Endothelial cell of hepatic sinusoid (primary cell): ENCODE measurements around the gene CDYL.

Experiments
- in situ Hi-C: cut with HindIII; loops from 2 replicates; pipeline ENCODE4 v1.10.0; 2017; ENCODE audit warnings: low sequenced_read_pairs

The CDYL gene

GRCh38 chr6:4802312-4802935 lies 26.2 kb downstream of the CDYL start:
- in situ Hi-C loops: no loop called here

GRCh38 chr6:4803343-4803744 lies 27.1 kb downstream of the CDYL start:
- in situ Hi-C loops: no loop called here

DNA sequence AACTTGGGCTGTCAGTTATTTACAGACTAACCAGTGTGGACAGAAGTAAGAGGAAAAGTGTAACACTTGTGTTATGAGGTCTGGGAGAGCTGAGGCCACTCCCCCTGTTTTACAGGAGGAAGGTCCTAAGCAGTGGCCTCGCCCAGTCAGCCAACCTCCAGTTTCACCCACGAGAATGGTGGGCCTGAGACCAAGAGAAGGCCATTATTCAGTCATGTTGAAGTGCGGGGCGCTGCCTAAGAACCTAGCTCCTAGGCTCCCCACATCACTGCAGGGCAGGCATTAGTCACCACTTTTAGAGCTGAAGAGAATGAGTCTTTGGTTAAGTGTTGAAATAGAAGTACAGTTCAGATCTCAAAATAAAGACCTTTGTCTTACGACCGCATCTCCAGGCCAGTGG lies 27.9 kb downstream of the CDYL start:
- in situ Hi-C loops: no loop called here

GRCh38 chr6:4805553-4806336 lies 29.5 kb downstream of the CDYL start:
- in situ Hi-C loops: no loop called here

DNA sequence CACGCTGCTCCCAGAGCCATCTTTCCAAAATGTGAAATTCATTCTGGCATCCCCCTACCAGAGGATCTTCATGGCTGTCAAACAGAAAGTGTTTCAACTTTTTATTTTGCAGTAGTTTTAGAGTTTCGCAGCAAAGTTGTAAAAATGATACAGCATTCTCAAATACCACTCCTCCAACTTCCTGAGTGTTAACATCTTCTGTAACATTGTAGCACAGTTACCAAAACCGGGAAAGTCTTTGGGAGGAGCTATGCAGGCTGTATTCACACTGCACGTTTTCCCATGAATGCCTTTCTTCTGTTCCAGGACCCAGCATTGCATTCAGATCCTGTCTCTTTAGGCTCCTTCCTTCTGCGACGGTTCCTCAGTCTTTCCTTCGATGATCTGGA lies 30.1 kb downstream of the CDYL start:
- in situ Hi-C loops: no loop called here

- in situ Hi-C loops: no loop called here
Measured at GRCh38 chr6:4806791-4807190, 30.6 kb downstream of the CDYL start.

GRCh38 chr6:4808396-4808795 lies 32.2 kb downstream of the CDYL start:
- in situ Hi-C loops: no loop called here

DNA sequence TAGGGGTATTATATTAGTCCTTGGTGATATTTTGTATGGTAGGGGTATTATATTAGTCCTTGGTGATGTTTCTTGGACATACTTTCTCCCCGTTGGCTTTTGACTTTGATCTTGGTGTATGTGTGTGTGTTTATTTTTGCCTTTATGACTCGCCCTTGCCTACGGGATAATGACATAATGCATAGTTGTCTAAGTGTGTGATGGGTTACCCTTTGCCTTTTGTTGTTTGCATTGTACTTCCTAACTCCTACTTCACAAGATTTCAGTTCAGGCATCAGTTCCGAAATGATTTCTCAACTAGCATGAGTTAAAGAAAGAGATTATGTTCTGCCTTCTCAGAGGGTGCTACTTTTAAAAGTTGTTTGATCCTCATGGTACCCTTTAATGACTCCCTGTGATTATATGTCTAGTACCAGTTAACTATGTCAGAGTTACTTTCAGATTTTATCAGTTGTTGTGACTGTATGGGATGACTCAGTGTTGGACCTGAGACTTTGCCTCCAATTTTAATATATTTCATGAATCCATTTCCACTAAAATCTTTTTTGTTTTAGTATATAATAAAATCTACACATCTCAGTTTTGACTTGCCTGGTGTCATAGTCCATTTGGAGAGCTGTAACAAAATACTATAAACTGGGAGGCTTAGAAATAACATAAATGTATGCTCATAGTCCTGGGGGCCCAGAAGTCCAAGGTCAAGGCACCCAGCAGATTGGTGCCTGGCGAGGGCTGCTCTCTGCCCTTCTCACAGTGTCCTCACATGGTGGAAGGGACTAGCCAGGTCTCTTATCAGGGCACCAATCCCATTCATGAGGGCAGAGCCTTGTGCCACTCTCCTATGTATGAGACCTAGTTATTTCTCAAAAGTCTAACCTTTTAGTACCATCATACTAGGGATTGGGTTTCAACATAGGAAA lies 34.1 kb downstream of the CDYL start:
- in situ Hi-C loops: no loop called here

DNA sequence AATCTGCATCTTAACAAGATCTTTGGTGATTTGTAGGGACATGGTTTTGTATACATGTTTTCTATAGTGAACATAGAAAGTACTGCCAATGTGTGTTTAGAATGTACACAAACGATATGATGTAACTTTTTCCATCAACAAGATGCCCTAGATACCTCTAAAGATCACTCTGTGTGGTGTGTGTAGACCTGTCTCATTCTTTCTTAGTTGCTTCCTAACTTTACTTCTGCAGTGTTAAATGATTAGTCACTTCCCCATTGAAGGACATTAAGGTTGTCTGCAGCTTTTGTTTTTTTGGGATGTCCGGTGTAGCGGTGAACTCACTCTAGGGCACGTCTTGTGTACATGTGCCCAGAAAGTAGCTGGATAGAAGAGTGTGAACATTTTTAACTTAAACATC lies 35.9 kb downstream of the CDYL start:
- in situ Hi-C loops: no loop called here

GRCh38 chr6:4813055-4813454 lies 36.9 kb downstream of the CDYL start:
- in situ Hi-C loops: no loop called here

DNA sequence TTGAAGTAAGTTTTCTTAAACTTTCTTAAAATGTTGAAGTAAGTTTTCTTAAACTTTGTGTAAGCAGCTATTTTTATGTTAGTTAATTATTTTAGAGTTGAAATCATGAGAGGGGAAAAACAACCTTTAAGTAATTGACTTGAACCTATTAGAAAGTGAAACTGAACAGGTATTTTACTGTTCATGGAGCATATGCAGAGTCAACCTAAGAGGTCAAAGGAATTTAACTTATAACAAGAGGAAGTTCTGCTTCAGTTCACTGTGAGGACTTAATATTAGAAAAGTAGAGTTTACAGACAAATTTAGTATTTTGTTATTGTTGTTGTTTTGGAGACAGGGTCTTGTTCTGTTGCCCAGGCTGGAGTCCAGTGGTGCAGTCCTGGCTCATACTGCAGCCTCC lies 38.0 kb downstream of the CDYL start:
- in situ Hi-C loops: no loop called here

GRCh38 chr6:4814987-4815386 lies 38.8 kb downstream of the CDYL start:
- in situ Hi-C loops: no loop called here

GRCh38 chr6:4815584-4815983 lies 39.4 kb downstream of the CDYL start:
- in situ Hi-C loops: no loop called here

DNA sequence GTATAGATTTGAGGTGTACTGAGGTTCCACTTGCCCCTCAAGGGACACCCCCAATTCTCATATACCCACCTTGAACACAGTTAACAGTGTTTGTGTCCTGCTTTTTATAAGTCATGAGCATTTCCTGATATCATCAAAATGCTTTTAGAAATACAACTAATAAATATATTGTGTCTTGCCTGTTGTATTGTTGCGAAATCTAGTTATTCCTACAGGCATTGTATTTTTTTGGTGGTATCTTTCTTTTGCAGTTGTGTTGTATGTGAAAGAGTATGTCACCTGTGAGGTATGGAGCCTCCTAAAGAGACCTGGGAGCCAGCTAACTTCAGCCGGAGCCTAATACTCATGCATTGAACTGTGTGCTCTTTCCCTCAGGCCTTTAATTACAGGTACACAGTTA lies 40.7 kb downstream of the CDYL start:
- in situ Hi-C loops: no loop called here

GRCh38 chr6:4817551-4817950 lies 41.3 kb downstream of the CDYL start:
- in situ Hi-C loops: no loop called here

DNA sequence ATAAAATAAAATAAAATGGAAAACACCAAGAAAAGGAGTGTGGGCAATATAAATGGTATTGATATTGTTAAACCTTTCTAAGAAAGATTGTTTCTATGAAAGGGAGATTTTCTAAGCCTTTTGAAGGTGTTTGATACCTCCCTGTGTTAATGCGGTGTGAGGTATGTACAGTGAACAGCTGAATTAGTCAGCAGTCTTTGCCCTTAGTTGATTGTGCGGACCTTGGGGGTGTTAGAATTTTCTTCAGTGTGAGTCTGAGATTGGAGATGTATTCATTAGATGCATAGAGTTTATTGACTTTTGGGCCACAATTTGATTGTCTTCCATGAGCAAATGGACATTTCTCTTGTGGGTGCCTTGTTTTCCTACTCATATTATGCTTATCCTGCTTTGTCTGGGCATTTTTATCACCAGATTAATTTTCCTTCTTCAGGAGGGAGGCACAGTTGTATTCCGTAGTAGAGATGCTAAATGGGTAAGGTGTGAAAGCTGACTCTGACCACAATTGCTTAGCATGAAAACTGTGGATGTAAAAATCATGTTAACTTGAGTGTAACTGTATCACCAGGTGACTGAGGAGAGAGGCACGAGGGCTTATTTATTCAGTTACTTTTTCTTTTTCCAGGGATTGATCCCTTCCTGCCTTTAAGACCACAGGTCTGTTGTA lies 42.2 kb downstream of the CDYL start:
- in situ Hi-C loops: no loop called here

DNA sequence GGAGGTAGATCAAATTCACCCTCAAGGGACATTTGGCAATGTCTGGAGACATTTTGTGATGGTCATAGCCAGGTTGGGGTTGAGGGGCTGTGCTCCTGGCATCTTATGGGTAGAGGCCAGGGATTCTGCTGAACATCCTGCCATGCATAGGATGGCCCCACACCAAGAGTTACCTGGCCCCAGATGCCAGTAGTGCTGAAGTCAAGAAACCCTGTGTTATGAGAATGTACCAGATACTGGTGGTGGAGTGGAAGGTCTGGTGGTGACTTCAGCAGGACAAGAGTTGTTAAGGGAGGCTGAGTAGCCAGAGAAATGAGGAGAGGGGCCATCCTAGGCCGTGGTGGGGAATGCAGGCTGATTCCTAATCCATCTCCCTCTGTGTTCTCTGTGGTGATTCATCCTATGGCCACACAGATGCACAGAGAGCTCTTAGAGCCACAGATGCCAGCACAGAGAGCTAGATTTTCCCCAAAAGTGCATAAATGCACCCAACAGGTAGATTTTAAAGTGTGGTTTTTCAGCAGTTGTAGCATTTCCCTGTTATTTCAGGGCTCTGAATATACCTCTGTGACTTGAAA lies 43.6 kb downstream of the CDYL start:
- in situ Hi-C loops: no loop called here

GRCh38 chr6:4820704-4821276 lies 44.6 kb downstream of the CDYL start:
- in situ Hi-C loops: no loop called here

DNA sequence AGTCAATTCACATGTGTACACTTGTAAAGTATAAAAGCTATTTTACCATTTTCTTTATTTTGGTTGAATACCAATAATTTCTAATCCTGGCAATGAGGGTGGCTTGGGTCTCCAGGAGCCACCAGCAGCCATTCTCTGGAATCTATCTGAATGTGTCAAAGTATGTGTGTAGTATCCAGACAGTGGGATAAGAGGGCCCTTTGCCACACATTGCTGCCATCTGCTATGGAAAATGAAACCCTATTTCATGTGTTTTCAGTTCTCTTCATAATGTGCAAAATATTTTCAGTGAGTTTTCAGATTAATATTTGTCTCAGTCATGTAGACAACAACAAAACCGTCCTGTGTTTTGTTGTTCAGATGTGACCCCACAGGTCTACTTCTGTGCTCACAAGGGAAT lies 46.3 kb downstream of the CDYL start:
- in situ Hi-C loops: no loop called here

DNA sequence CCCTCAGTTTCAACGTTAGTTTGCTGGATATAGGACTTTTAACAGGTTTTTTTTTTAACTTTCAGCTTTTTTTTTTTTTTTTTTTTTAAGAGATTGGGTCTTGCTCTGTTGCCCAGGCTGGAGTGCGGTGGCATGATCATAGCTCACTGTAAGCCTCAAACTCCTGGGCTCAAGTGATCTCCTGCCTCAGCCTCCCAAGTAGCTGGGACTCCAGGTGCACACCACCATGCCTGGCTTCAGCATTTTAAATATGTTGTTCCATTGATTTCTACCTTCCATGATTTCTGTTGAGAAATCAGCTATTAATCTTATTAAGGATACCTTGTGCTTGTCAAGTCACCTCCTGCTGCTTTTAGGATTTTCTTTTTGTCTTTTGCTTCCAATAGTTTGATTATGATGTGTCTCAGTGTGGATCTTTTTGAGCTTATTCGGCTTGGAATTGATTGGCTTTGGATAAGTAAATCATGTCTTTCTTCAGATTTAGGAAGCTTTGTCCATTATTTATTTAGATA lies 52.0 kb downstream of the CDYL start:
- in situ Hi-C loops: no loop called here
